AG08395 (cell line): Measurements from ENCODE around the gene CHADL.

Source experiments
- DNase-seq: peaks from one replicate; pipeline ENCODE4 v3.0.0; 2012; ENCODE audit warnings: mixed read lengths, low spot score

The CHADL gene

DNA sequence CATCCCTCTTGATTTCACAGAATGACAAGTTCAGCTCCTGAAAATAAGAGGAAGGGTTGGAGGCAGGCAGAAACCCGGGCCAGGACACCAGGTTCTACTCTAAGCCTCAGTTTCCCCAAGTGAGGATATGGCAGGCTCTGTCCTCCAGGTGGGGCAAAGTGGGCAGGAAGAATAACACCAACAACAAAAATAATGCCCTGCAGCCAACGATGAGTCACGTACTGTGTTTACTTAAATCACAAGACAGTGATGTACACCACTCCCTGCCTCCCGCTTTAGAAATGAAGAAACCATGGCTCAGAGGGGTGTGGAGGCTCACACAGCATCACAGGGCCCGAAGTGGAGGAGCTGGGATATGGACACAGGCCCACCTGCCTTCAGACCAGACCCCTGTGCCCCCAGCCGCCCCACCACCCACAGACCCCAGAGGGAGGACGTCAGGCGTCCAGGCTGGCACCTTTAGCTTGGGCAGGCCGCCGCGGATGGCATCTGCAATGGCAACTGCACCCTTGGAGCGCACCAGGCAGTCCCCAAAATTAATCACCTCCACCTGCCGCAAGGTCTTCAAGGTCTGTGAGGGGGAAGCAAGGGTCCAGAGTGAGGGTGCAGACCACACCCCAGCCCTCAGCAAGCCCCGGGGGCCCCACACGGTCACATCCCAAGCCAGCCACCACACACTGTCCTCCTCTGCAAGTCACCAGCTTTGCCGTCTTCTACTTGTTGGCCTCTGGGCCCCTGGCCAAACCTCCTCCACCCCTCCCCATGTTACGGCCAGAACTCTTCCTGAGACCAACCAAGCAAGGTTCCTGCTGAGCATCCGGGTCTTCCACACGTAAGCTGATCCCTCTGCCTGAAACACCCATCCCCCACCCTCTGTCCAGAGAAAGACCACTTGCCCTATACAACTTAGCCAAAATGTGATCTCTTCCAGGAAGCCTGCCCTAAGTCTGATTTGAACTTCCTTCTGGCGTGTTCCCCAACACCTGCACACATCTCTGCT is 15.8 kb upstream of the CHADL start:
- DNase-seq: peak; percentile 40

DNA sequence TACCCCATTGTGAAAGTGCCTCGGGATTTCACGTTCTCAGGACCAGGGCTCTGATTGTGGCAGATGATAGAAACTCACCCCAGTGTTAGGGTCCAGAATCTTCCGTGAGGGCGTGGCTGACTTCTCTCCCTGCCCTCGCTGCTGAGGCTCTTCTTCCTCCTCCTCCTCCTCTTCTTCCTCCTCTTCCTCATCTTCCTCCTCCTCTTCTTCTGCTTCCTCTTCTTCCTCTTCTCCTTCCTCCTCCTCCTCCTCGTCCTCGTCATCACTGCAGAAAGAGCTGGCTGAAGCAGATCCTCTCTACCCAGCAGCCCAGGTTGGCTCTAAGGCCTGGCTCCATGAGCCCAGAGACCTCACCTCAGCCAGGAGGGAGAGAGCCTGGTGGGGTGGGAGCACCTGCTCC is 13.5 kb upstream of the CHADL start:
- DNase-seq: no peak

DNA sequence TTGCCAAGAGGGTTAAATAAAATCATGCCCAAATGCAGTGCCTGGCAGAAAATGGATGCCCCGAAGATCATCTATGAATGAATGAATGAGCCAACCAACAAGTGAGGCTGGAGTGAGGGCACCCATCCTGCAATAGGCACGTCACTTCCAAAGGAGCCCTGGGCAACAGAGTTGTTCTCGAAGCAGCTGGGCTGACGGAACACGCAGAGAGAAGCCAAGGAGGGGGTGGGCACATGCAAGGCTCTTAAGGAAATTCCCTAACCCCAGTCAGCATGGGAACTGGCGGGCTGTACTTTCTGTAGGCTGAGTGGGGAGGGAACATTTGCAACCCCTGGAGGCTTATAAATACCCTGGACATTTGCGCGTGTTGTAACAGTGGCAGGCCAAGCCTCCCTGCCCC is 11.6 kb upstream of the CHADL start:
- no peak for DNase-seq

DNA sequence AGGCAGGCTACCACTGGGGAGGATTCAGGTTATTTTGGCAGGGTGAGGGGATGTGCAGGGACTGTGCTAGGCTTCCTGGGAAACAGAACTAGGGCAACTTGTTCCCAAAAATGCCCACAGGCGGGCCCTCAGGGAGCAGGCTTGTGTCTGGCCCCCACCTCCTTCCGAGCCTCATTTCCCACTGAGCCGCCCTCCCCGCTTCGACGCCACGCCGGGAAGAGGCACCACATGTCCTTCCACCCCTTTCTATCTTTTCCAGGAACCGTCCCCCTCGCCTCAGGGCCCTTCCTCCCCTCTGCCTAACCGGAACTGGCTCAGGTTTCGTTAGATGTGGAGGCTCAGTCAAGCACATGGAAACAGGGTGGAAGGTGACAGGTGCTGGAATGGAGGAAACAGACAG is 9.4 kb upstream of the CHADL start:
- DNase-seq: no peak

DNA sequence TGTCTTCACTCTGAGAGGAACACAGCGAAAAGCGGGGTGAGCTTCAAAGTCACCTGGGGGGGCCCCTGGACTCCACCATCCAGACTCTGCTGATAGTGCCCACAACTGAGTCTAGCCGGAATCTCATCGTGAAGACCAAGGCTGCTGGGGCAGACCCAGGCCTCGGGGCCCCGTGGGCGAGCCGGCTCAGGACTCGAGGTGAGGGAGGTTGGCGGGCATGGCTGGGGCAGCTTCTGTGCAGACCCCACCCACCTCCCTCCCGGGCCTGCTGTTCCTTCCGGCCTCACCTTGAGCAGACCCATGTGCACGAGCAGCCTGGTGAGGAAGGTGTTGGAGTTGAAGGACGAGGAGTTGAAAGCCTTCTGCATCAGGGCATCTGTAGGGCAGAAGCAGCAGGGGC is 8.7 kb upstream of the CHADL start:
- DNase-seq: no peak

DNA sequence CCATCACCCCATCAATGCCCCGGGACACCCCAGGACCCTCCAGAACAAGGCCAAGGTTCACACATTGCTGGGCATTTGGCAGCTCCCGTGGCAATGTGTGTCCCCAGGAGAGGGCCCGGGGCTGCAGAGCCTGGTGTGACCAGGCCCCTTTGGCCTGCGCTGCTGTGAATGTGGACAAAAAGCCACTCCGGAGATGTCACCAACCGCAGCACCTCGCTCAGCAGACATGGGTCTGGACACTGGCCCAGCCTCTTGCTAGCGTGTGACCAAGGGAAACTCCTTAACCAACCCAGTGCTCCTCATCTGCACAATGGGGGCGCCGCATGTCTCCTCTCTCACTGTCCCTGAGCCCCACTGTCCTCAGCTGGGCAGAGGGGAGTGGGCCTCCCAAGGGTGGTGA is 8.0 kb upstream of the CHADL start:
- DNase-seq: no peak

DNA sequence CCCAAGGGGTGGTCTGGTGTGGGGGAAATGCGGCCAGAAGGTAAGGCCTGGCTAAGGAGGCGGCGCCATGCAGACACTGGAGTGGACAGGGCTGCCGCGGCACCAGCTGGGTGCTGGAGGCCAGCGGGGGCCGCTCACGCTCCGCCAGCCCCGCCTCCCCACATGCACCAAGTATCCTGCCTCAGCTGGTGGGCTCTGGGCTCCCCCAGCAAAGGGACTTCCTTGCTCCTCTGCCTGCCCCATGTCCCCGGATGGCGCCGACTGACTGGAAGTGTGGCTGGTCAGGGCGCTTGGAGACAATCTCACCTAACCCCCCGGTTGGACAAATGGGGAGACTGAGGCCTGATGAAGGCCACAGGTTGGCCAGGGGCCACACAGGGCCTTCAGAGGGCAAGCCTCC is 7.6 kb upstream of the CHADL start:
- DNase-seq: no peak

DNA sequence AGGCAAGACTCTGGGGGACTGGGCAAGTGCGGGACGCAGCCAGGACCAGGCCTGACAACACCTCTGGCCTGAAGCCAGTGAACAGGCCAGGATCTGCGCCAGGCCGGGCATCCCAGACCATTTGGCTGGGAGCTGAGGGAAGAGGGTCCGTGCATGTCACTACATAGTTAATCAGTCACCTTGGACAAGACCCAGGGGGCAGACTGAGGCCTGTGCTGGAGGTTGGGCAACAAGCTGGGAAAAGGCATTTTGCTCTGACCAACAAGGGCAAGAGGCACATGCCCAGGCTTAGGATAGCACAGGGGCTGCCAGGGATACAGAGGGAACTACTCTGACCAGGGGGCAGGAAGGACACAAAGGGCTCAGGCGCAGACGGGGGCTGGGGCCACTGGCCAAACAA is 7.0 kb upstream of the CHADL start:
- no peak for DNase-seq

DNA sequence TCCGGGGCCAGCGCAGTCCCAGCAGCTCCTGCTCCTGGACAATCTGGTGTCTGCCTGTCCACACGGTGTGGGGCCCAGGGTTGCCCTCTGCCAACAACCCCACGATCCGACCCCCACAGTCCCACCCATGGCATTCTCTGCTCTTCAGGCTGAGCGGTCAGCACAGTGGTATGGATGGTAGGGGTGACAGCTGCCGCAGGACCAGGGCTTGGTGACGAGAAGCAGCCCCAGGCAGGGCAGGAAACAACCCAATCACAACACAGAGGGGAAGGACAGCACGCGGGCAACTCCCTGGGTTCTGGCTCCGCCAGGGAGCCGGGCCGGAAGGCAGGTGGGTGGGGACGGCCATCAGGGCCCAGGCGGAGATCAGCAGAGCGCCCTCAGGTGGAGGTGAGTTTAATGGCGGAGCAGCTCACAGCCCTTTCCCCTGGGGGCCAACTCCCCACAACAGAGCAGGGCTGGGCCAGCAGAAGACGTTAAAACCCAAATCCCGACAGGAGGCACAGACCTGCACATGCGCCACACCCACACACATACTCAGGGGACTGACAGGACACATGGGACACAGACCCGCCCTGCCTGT is 5.3 kb upstream of the CHADL start:
- no peak for DNase-seq

DNA sequence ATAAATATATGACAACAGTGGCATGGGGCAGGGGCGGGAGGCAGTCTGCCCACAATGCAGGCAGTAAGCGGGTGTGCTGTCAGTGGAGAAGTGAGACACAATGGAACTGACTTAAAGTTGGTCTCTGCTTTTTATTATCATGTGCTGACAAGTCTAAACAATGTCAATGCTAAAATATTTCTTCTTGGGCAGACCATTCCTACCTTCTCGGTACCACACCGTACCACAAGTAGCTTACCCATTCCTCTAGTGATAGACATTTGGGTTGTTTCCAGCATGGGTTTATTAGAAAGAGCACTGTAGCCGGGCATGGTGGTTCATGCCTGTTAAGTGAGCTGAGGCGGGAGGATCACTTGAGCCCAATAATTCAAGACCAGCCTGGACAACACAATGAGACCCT is 2.6 kb upstream of the CHADL start:
- DNase-seq: no peak

DNA sequence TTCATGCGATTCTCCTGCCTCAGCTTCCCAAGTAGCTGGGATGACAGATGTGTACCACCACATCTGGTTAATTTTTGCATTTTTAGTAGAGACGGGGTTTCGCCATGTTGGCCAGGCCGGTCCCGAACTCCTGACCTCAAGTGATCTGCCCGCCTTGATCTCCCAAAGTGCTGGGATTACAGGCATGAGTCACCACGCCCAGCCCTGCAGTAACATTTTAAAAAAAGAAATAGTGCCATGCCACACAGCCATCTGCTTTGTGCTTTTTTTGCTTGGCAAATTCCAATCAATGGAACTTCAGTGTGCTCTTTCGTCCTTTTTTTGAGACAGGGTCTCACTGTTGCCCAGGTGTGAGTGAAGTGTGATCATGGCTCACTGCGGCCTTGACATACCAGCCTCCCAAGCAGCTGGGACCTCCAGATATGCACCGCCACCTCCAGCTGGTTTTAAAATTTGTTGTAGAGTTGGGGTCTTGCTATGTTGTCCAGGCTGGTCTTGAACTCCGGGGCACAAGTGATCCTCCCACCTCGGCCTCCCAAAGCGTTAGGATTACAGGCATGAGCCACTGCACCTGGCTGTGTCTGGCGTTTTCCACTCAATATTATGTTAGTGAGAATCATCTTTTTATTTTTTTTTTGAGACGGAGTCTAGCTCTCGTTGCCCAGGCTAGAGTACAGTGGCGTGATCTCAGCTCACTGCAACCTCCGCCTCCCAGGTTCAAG is 1.8 kb upstream of the CHADL start:
- DNase-seq: no peak

DNA sequence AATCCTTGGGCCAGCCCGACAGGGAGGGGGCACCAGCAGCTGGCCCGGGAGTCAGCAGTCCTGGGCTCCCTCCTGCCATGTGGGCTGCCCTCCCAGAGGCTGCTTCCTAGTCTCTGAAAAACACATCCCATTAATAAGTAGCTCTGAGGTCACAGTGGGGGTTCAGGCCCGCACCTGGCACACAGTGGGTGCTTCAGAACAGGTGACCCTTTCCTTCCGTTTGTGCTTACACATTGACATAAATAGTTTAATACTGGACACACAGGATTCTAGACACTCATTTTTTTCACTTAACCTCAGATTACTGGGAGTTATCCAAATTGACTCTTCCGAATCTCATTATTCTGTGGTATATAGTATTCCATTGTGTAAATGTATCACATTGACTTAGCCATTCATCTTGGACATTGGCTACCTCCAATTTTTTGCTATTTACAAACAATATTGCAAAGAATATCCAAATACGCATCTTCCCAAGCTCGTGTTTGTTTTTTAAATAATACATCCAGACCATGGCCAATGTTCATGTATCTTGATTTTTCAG is 474 bp upstream of the CHADL start:
- no peak for DNase-seq

DNA sequence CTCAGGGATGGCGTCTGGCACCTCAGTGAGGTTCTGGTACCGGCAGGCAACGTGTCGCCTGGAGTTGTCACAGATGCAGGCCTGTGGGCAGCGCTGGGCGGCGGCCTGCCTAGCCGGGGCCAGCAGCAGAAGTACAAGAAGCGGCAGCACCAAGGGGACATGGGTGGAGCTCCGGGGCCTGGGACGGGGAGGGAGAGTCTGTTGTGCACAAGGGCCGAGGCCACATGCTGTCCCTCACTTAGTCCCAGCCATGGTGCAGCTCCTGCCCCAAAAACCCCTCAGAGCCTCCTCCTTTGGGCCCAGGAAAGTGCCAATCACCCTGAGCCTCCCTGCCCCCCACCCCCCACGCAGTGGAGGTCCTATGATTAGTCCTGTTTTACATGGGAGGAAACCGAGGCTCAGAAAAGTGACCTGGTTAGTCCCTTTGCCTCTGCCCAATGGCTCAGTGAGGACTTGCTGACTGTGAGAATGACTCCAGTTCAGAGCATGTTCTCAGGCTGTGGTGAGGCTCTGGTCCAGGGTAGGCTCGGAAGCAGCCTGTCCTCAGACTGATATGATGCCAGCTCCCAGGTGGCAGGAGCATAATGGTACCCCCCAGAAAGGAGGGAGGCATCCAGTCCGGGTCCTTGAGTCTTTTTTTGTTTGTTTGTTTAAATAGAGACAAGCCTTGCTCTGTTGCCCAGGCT is 1.1 kb downstream of the CHADL start:
- no peak for DNase-seq

DNA sequence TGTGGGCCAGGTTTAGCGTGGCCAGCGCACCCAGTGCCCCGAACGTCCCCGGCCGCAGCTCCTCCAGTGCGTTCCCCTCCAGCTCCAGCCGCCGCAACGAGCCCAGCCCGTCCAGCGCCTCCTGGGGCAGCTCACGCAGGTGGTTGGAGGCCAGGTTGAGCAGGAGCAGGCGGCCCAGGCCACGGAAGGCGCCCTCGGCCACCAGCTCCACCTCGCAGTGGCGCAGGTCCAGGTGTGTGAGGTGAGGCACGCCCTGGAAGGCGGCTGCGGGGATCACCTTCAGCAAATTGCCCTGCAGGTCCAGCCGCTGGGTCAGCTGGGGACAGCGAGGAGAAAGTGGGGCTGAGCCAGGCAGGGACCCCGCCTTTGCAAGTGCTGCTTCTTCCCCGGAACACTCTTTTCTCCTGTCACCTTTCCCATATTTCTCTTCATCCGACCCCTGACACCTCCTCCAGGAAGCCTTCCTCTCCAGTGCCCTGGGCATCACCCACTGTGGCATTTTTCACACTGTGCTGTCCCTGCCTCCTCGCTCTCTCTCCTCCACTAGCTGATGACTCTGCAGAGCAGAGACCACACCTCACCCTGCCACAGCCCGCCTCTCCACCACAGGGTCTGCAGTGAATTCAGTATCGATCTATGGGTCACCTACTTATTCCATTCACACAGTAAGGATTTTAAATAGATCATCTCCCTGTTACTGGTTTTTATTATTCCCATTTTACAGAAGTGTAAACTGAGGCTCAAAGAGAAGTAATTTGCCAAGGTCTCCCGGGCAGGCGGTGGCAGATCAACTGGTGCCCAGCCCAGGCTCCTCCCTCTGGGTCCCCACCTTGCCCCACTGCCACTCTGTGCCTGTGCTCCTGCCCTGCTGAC is 1.9 kb downstream of the CHADL start:
- no peak for DNase-seq

DNA sequence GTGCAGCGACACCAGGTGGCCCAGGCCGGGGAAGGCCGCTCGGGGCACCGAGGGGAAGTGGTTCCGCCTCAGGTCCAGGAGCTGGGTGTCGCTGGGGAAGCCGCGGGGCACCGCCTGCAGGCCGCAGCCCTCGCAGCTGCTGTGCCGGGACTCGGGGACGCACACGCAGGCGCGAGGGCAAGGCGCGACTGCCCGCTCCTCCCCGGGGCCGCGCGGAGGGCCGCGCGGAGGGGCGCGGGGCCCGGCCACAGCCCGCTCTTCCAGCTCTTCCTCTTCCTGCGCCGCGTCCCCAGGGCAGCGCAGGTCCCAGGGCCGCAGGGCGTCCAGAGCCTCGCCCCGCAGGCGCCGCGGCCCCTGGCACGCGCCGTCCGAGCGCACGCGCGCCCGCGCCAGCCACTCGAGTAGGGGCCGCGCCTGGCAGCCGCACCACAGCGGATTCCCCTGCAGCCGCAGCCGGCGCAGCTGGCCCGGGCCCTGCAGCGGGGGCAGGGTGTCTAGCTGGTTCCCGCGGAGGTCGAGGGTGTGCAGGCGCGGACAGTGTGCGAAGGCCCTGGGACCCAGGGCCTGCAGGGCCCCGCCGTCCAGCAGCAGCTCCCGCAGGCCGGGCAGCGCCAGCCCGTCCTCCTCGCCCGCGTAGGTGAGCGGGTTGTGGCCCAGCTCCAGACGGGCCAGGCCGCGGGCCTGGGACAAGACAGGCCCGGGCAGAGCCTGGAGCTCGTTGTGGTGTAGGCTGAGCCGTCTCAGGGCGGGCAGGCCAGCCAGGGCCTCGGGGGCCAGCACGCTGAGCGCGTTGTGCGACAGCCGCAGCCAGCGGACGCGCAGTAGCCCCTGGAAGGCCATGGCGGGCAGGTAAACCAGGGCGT is 2.8 kb downstream of the CHADL start:
- DNase-seq: peak; percentile 56

DNA sequence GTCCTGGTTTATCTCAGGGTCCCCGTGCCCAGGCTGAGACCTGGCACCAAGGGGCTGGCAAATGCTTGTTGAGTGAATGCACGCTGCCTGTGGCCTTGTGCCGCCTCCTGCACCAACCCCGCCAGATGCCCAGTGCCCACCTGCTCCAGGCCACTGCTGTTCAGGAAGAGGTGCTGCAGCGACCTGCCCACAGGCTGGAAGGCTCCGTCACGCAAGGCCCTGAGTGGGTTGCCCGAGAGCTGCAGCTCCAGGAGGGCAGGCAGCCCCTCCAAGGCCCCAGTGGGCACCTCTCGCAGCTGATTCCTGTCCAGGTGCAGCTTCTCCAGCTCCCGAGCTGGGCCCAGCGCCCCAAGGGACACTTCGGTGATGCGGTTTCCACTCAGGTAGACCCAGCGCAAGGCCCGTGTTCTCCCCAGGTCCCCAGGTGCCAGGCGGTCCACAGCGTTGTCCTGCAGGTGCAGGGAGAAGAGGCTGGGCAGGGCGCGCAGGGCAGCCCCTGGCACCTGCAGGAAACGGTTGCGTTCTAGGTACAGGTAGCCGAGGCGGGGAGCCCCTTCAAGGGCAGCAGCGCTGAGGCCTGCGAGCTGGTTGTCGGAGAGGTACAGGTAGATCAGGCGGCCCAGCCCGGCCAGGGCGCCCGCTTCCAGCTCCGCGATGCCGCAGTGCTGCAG is 3.6 kb downstream of the CHADL start:
- DNase-seq: no peak

DNA sequence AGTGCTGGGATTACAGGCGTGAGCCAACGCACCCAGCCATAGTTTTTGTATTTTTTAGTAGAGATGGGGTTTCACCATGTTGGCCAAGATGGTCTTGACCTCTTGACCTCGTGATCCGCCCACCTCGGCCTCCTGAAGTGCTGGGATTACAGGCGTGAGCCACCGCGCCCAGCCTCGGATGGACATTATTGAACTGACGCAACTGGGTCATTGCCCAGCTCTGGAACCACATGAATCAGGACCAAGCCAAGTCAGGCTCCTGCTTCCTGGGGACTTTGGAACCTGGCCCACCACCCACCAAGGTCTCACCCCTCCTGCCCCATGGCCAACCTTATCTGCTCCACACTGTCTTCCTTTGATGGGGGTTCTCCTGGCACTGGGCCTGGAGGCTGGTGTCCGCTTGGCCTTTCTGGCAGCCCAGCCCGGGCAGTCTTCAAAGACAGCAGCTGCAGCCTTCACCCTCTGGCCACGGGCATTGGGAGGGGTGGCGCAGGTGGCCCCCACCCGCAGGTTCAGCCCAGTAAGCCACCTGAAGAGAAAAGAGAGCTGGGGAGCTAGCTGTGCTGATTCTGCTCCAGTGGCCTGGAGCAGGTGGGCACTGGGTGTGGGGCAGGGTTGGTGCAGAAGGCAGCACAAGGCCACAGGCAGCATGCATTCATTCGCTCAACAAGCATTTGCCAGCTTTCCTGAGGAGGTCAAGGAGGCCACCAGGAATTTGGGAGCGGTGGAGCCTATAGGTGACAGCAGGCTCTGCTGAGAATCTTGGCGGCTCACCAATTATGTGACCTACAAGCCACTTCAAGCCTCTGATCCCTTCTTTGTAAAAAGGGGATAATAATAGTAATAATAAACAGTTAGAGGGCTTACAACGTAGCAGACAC is 5.7 kb downstream of the CHADL start:
- DNase-seq: no peak

DNA sequence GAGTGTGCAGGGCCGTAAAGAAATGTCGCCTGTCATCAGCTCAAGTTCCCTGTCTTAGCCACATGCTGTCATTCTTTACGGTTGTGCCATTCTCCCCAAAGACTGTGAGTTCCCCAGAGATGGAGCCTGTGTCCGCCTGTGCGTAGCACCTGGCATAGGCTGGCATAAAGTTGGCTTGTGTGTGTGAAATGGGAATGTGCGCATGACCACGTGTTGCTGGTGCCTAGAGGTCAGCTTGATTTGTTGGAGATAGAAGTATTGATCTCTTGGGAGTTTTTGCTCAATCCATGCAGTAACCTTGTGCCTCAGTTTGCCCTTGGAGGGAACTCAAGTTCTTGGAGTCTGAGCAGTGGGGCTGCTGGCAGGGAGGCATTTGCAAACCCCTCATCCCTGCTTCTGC is 9.4 kb downstream of the CHADL start:
- no peak for DNase-seq

DNA sequence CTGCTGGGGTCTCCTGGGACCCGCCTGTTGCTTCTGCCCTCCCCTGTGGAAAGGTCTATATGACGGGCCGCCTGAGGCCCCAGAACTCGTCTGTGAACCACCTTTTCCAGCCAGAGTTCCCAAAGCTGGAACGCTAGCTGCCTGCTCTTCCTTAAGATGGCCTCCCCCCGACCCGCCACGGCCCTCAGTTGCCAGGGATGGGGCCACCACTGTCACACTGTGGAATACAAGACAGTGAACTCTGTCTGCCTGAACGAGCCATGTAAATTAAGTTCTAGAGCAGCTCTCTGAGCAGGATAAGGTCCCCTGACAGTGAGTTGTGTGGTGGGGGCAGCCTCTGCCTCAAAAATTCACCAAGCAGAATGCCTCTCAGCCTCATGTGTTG is 10.3 kb downstream of the CHADL start:
- no peak for DNase-seq
